Calu3 (cell line): ENCODE results near the gene AHI1. TPM values are rescaled to one million over a fixed set of nuclear protein-coding genes. Genes with fewer than 3 reads are reported as not detected.

Source experiments
- BruUV-seq: library from RNA; stranded (reverse); fragments of 400-500 nt; replicated peaks from 2 replicates; lab custom pipeline; 2021; lab: Mats Ljungman, UMichigan
- CTCF ChIA-PET: fragments of 300-600 bp; sonication (Branson Sonifier 250); formaldehyde crosslinking; loops from one replicate; lab custom pipeline; 2022; ENCODE audit warnings: antibody characterized with exemption; lab: Charles Lee
- DNase-seq: peaks from one replicate; pipeline ENCODE4 v3.0.0; 2022
- H3K27ac Mint-ChIP-seq: one replicate; pipeline ENCODE4 v1.8.0; 2022; ENCODE audit warnings: mixed read lengths; ENCODE audit not compliant: unreplicated experiment
- H3K27me3 Mint-ChIP-seq: one replicate; pipeline ENCODE4 v1.8.0; 2022; ENCODE audit warnings: mixed read lengths; ENCODE audit not compliant: unreplicated experiment
- H3K36me3 Mint-ChIP-seq: one replicate; pipeline ENCODE4 v1.8.0; 2022; ENCODE audit warnings: mild to moderate bottlenecking, moderate library complexity, mixed read lengths; ENCODE audit not compliant: insufficient read depth, unreplicated experiment
- H3K4me1 Mint-ChIP-seq: one replicate; pipeline ENCODE4 v1.8.0; 2022; ENCODE audit warnings: mild to moderate bottlenecking, low read depth, mixed read lengths; ENCODE audit not compliant: unreplicated experiment
- H3K4me3 Mint-ChIP-seq: one replicate; pipeline ENCODE4 v1.8.0; 2022; ENCODE audit warnings: mild to moderate bottlenecking, low read depth, moderate library complexity, mixed read lengths; ENCODE audit not compliant: unreplicated experiment
- H3K9me3 Mint-ChIP-seq: one replicate; pipeline ENCODE4 v1.8.0; 2022; ENCODE audit warnings: low read depth, mixed read lengths; ENCODE audit not compliant: unreplicated experiment
- CTCF ChIP-seq: fragments of 200-600 bp; IDR thresholded peaks from one replicate; pipeline ENCODE4 v1.8.0; 2022; ENCODE audit warnings: antibody characterized with exemption; ENCODE audit not compliant: unreplicated experiment
- intact Hi-C: fragments of 100-400 bp; cut with micrococcal nuclease; formaldehyde crosslinking; loops from one replicate; pipeline ENCODE4 v1.10.0; 2022; ENCODE audit not compliant: unreplicated experiment
- total RNA-seq: library from RNA; stranded (reverse); gene quantifications from 2 replicates; pipeline ENCODE4 v1.2.3, GENCODE V29; 2022

AHI1 gene
- total RNA-seq, 1 experiment from 2014 or later, result 18.0 TPM

- Mint-ChIP-seq H3K27me3 (no peaks in the 10 kb centered on the region), H3K27ac (no peak overlapping the region), H3K4me3 (no peak overlapping the region), H3K4me1 (peaks cover 16% of the 10 kb centered on the region), H3K36me3 (no peaks in the 10 kb centered on the region), H3K9me3 (no peaks in the 10 kb centered on the region)
- no peak for DNase-seq
- intact Hi-C loops, result loop anchor here (10.0 kb wide), 2 partner anchors 719 to 809 kb away; no protein-coding TSS in a partner anchor
- no TSS peak for BruUV-seq
- CTCF ChIA-PET, result no interaction called here
- no peak for TF ChIP-seq CTCF
These were observed 8.1 kb upstream of the AHI1 start for GRCh38 chr6:135505648-135506047.

- no peaks in the 10 kb centered on the region for H3K9me3 Mint-ChIP-seq
- intact Hi-C loops, result loop anchor here (10.0 kb wide), 2 partner anchors 720 to 810 kb away; no protein-coding TSS in a partner anchor
- peaks cover 16% of the 10 kb centered on the region for H3K4me1 Mint-ChIP-seq
- H3K4me3 Mint-ChIP-seq, result no peak overlapping the region
- no peaks in the 10 kb centered on the region for H3K36me3 Mint-ChIP-seq
- no peak for TF ChIP-seq CTCF
- DNase-seq, result no peak
- CTCF ChIA-PET, result no interaction called here
- H3K27ac Mint-ChIP-seq, result peak overlapping the region; percentile 17
- no peaks in the 10 kb centered on the region for H3K27me3 Mint-ChIP-seq
- BruUV-seq, result no TSS peak
These were observed 7.7 kb upstream of the AHI1 start for GRCh38 chr6:135505222-135505621.

- Mint-ChIP-seq H3K4me3 (no peak overlapping the region), H3K36me3 (no peaks in the 10 kb centered on the region), H3K4me1 (peaks cover 16% of the 10 kb centered on the region), H3K9me3 (no peaks in the 10 kb centered on the region), H3K27me3 (no peaks in the 10 kb centered on the region), H3K27ac (peak overlapping the region; percentile 17)
- BruUV-seq, result no TSS peak
- CTCF ChIA-PET, result no interaction called here
- no peak for DNase-seq
- no peak for TF ChIP-seq CTCF
- intact Hi-C loops, result loop anchor here (10.0 kb wide), 2 partner anchors 720 to 810 kb away; no protein-coding TSS in a partner anchor
These were observed 7.2 kb upstream of the AHI1 start for GRCh38 chr6:135504734-135505133.

GRCh38 chr6:135503703-135504475 lies 6.3 kb upstream of the AHI1 start:
- intact Hi-C loops, result loop anchor here (10.0 kb wide), 2 partner anchors 721 to 811 kb away; no protein-coding TSS in a partner anchor
- no peaks in the 10 kb centered on the region for H3K9me3 Mint-ChIP-seq
- H3K36me3 Mint-ChIP-seq, result no peaks in the 10 kb centered on the region
- H3K27me3 Mint-ChIP-seq, result no peaks in the 10 kb centered on the region
- H3K4me3 Mint-ChIP-seq, result no peak overlapping the region
- no TSS peak for BruUV-seq
- H3K27ac Mint-ChIP-seq, result no peak overlapping the region
- no peak for DNase-seq
- H3K4me1 Mint-ChIP-seq, result peaks cover 16% of the 10 kb centered on the region
- no peak for TF ChIP-seq CTCF
- CTCF ChIA-PET, result no interaction called here
